ENCODE results near the gene RPL22.

Gene RPL22

GRCh38 chr1:6152181-6152580, 47.2 kb downstream of the RPL22 start:
- no peak for DNase-seq (ENCODE audit: low read depth, low spot score)

GRCh38 chr1:6151291-6151822, 48.0 kb downstream of the RPL22 start:
- no peak for DNase-seq (ENCODE audit: low read depth, low spot score)

- no peak for DNase-seq (ENCODE audit: low read depth, low spot score)
Measured at GRCh38 chr1:6150006-6150938, 49.1 kb downstream of the RPL22 start.

- DNase-seq (ENCODE audit: low read depth, low spot score), result no peak
Measured at GRCh38 chr1:6149597-6149996, 49.8 kb downstream of the RPL22 start.

DNA sequence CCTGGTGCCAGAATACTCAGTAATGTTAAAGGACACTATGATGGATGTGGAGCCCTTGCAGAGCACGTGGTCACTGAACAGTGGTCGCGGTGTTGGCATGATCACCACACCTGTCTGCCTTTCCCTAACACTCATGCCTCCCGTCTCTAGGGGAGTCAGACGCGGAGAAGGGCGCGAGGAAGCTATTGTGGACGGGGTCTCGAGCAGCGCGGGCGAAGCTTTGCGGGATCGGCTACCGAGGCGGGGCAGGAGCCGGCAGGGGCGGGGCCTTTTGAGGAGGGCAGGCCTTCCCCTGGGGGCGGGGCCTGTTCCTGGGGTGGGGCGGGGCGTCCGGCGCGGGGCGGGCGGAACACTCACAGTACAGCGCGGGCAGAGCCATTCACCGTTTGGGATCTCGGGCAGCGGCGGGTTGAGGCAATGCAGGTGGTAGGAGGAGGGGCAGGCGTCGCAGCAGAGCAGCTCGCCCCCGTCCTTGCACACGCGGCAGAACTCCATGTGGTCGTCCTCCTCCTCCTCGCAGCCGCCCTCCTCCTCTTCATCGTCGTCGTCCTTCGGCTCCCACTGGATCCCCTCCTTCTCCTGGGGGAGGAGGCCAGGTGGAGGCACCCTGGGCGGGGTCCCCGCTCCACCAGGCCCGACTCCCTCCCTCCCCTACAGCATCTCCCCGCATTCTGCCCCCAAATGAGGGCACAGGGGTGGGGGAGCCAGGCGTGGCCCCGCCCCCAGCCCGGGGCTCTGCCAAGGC, 50.7 kb downstream of the RPL22 start:
- peak; percentile 65 for DNase-seq (ENCODE audit: low read depth, low spot score)

GRCh38 chr1:6145864-6146410, 53.5 kb downstream of the RPL22 start:
- DNase-seq (ENCODE audit: low read depth, low spot score), result no peak

DNA sequence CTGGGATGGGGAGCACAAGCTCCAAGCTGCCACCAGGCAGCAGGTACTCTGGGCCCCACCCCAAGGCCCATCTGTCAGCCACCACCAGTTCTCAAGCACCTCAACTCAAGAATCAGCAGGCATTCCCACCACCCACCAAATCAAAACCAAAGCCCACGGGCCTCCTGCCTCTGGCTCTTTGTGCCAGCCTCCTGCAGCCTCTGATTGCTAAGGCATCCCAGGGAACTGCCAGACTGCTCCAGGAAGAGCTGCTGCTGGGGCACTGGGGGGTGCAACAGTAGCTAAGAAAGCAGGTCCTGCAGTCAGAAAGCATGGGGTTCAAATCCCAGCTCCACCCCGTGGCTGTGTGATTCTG, 54.0 kb downstream of the RPL22 start:
- no peak for DNase-seq (ENCODE audit: low read depth, low spot score)

DNA sequence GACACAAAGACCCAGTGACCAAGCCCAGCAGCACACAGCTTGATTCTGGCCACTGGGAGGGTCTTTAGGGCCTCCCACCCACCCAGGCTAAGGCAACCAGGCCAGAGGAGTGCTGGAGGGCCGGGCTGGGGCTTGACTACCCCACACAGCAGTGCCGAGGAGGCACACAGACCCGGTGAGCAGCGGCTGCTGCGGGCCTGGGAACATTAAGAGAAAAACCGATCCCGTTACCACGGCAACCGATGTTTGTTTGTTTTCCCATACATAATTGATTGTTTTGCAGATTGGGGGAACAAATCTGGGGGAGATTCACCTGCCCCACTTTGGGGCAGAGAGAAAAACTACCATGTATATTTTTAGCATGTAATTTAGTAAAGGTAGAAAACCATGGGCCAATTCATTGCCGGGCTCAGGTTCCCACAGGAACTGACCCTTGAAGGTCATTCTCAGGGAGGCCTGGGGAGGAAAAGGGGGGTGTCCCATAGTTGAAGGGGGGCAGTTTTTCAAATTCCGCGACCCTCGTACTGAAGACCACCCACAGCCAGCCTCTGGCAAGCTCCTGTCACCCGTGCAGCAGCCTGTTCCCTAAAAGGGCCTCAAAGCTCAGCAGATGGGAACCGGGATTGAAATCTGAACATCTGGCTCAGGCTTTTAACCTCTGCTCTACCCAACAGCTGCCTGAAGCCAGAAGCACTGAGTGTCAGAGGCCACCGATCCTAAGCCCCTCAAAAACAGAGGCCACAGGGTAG, 54.6 kb downstream of the RPL22 start:
- no peak for DNase-seq (ENCODE audit: low read depth, low spot score)

DNA sequence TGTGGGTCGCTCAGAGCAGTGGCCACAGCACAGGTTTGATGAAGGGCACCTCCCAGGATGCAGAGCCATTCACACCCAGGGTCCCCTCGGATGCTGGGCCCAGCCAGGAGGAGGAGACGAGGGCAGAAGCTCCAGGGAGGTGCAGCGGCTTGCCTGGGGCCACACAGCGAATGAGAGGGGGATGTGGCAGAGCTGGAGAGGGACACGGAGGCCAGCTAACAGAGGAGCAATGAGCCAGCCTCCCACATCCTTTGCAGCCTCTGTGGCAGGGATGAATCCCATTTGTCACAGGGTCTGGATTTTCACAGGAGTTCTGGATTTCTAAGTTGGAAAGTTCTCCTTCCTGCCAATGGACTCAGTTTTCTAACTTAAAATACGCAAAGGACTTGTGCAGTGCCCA, 55.2 kb downstream of the RPL22 start:
- no peak for DNase-seq (ENCODE audit: low read depth, low spot score)

DNA sequence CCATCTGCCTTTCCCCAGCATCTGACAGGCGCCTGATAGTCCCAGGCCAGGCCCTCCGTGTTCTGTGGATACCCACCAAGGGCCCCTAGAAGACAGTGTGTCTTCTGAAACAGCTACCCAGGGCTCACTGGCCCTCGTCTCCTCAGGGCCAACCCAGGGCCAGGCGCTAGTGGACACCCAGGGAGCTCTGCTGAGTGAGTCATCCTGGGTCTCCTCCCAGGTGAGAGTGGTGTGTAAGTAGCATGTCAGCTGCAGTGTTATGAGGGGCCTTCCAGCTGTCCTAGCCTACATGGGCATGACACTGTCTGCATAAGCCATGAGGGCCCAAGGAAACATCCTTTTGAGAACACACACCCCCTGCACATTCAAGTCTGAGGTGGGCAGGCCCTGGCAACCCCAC, 56.0 kb downstream of the RPL22 start:
- no peak for DNase-seq (ENCODE audit: low read depth, low spot score)

DNA sequence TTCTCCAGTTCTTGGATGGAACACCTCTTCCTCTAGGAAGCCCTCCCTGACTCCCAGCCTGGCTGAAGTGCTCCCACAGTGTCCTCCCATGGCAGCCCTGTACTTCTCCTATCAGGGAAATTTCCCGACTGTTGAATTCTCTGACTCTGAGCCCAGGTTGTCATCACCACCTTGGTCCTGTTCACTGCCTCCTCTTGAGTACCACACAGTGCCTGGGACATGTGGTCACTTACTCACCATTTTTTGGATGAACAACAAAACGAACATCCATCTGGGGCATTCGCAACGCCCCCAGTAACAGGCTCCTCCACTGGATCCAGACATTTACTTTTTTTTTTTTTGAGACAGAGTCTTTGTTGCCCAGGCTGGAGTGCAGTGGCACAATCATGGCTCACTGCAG, 56.7 kb downstream of the RPL22 start:
- DNase-seq (ENCODE audit: low read depth, low spot score), result no peak

DNA sequence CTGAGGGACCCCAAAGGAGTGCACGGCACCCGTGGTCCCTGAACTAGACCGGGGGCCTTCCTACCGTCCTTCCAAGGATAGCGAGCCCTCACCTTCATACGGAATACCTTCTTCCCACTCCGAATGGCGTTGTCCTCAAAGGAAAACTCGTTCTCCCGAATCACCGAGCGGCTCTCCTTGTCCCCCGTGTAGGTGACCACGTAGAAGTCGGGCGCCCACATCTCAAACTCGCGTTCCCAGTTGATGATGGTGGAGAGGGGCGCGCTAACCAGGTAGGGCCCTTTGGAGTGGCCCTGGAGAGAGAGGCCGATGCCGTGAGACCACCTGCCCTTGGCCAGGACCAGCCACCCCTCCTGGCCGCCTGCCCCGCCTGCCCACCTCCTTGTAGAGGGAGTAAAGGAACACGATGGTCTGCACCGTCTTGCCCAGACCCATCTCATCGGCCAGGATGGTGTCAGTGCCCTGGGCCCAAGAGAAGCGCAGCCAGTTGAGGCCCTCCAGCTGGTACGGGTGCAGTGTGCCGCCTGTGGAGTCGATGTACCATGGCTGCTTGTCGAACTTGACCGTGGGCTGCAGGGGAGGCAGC, 57.3 kb downstream of the RPL22 start:
- no peak for DNase-seq (ENCODE audit: low read depth, low spot score)

- DNase-seq (ENCODE audit: low read depth, low spot score), result no peak
Measured at GRCh38 chr1:6141592-6141991, 57.8 kb downstream of the RPL22 start.

GRCh38 chr1:6140413-6140812, 59.0 kb downstream of the RPL22 start:
- no peak for DNase-seq (ENCODE audit: low read depth, low spot score)

GRCh38 chr1:6137758-6138157, 61.6 kb downstream of the RPL22 start:
- no peak for DNase-seq (ENCODE audit: low read depth, low spot score)

- DNase-seq (ENCODE audit: low read depth, low spot score), result no peak
Measured at GRCh38 chr1:6136516-6137220, 62.7 kb downstream of the RPL22 start.

Measured in iPS DF 19.7 (cell line).